Medulla oblongata (tissue), 1 donor: ENCODE measurements around the gene ATP10A.

Experiments used
- DNase-seq: peaks from one replicate; pipeline ENCODE4 v3.0.0-alpha.2; 2015; ENCODE audit errors: extremely low spot score

The ATP10A gene

DNA sequence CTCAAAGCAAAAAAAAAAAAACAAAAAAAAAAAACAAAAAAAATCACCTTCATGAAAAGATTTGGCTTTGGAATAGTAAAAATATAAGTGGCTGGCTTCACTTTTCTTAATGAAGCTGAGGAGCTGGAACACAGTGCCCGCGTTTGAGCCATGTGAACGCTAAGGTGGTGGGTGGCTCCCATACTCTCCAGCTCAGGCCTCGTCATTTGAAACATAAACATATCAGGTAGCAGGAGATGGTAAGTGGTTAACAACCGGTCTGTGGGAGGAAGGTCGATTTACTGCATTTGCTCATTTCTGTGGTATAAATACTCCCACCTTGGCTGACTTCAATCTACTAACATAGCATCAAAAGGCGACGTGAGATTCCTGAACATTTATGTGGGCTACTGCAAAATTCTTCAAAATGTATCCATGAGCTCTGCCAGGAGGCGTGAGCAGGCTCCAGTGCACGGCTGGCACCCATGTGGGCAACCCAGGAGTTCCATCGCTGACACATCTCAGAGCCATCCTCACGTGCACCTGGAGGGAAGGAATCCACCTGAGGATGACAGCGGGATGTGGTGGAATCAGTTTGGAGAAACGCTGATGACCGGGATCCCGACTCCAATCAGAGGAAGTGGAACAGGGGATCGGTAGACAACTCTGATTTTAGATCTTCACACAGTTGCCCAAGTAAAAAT is 157.6 kb downstream of the ATP10A start:
- no peak for DNase-seq

DNA sequence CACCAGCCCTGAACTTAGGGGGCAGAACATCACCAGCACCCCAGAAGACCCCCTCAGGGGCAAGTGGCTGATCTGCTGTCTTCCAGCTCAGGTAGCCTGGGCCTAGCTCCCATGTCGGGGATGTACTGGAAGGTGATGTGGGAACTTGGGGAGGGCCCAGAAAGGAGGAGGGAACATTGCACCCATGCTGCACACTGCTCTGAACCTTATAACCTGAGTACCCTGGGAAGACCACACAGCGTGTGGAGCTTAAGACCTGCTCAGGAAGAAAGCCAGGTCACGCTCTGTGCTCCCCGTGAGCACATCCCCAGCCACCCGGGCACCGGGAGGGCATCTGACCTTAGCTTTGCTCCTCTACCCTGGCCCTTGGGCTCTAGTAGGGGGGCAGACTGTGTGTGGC is 159.4 kb downstream of the ATP10A start:
- no peak for DNase-seq

DNA sequence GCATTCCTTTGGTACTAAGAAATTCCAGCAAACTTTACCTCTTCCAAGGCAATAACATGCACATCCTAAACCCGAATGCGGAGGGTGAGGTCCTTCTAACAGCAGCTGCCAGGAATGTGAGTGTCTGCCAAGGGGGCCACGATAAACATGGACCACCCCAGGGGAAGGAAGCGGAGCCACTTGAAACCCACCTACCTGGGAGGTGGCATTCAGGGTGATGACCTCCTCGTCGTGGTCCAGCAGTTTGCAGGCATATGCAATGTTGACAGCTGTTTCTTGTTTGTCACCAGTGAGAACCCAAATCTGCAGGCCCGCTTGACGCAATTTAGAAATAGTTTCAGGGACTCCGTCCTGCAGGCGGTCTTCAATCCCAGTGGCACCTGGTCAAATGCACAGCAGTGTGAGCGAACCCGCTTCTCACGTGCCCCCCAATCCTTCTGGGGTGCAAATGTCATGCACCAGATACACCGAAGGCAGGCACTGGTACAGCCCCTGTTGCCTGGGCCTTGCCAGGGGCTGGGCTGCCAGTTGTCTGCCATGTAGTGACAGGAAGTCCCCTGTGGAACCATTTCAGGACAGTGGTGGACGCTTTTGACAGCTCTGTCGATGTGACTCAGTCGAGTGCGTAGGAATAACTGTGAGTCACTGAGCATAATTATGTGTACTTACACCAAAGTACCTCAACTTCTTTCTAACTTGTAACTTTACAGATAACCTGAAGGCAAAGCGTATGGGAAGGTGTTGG is 161.2 kb downstream of the ATP10A start:
- no peak for DNase-seq

DNA sequence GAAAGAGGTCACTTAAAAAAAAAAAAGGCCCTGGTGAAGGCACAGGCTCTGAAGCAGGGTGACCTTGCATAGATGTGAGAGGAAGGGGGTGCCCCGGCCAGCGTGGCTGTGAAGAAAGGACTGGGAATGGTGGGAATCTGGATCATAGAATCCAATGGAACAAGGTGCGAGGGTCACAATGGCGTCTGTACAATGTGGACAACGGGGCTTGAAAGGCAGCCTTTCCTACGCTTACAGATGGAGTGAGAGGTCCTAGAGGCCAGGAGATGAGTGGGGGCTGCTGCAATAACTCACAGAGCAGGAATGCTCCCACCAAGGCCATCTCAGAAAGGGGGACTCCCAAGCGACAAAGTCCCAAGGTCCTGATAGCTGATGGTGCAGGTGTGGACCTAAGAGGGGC is 162.2 kb downstream of the ATP10A start:
- no peak for DNase-seq

DNA sequence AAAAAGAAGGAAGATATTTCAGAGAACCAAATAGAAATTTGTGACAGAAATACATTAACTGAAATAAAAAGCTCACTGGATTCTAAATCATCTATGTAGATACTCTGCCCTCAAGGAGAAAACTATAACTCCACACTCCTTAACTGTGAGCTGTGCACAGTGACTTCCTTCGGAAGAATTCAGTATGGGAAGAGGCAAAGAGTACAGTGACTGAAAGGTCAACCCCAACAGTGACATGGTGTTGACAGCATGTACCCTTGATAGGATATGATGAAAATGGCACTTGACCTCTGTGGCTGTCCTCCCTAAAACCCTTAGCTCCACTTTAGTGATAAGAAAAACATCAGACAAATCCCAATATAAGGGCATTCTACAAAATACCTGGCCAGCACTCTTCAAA is 165.5 kb downstream of the ATP10A start:
- no peak for DNase-seq

DNA sequence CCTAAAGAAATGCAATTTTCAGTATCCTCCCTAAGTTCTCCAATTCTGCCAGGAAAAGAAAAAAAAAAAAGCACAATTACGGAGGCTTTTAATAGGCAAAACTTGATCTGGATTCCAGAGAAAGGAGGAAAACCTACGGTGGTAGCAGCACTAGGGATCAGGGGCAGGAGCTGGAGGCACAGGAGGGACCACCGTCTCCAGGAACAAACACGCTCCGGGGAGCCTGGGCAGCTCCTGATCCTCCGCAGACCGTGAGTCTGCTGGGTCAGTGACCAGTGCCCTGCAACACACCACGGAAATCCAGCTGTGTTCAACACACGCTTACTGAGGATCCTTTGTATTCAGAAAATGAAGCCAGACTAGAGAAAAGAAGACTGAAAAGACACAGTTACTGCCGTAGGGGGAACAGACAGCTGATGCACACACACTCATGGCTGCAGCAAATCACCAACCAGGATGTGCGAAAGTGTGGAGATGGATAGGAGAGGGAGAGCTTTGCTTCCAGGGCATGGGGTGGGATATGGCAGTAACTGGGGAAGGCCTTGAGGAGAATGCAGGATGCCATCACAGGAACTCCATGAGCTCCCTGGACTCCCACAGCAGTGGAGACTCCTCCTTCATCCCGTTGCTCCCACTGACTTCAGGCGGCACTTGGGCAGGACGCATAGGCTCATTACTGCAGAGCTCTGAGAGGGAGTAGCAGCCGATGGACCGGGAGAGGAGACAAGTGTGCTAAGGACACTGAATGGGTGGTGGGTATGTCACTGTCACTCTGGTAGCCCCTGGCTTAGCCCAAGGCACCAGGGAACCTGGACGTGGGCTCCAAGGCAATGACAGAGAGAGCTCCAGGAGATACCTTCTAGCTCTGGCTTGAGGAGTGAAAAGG is 167.0 kb downstream of the ATP10A start:
- DNase-seq: peak; percentile 18

DNA sequence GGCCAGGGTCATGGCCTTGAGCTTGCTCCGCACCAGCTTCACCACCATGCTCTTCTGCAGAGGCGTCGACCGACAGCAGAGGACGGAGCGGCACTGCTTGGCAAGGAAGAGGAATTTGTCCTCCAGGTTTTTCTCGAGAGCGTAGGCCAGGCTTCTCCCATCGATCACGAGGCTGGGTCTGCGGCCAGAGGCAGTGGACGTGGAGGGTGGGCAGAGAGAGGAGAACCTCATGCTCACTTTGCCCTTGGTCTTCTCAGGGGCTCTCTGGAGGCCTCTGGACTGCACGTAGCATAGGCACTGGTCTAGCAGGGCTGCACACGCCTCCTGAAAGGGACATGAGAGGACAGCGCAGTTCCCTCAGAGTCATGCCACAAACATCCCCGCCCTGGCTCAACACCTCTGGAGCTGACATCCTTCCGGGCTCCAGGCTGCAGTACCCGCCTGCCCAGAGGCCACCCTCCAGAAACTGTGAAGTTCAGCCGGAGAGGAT is 168.3 kb downstream of the ATP10A start:
- DNase-seq: no peak

DNA sequence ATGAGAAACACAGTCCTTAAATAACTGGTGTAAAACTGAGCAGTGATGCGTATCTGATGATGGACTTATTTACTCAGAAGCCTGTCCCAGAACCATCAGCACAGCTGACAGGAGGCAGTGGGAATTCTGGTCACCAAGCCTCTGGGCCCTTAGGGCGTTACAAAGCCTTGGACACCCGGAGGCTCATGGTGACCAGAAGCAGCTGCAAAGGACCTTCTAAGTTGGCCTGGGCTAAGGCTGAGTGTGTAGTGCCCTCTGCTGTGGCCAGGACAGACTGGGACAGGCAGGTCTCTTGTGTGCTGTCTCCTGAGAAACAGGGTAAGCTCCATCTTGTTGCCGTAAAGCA is 168.9 kb downstream of the ATP10A start:
- DNase-seq: no peak

DNA sequence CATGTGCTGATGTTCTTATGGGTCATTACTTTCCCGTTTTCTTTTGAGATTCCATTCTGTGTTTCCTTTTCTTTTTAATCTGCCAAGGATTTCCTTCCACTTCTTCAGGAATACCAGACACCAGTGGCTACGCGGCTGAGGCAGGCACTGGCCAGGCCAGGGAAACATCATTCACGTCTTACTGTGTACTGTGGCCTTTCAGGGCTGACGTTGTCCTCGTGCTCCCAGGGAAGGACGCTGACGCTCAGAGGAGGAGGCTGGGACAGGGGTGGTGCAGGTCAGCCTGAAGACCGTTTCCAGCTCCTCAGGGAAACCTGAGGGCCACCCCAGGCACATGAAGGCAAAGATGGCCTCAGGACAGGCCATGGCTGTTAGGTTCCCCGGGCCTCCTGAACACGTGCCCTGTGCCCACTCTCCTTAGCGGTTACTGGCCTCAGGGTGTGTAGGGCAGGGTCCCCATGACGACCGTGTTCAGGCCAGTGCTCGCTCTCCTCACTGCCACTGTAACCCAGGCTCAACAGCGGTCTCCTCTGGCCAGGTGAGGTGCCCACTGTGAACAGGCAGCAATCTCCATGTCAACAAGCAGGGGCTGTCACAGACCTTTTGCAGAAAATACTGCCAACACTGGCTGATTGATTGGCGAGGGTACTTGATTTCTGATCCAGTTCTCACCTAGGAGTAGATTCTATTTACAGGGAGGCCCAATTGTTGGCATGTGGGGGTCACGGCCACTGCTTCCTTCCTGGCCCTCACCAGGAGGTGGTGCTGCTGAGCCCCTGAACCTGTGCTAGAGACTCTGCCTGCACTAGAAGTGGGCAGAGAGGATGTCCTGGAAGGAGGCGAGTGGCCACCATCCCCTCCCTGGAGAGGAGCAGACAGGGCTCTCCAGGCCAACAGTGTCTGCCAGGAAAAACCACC is 169.5 kb downstream of the ATP10A start:
- DNase-seq: peak; percentile 30

DNA sequence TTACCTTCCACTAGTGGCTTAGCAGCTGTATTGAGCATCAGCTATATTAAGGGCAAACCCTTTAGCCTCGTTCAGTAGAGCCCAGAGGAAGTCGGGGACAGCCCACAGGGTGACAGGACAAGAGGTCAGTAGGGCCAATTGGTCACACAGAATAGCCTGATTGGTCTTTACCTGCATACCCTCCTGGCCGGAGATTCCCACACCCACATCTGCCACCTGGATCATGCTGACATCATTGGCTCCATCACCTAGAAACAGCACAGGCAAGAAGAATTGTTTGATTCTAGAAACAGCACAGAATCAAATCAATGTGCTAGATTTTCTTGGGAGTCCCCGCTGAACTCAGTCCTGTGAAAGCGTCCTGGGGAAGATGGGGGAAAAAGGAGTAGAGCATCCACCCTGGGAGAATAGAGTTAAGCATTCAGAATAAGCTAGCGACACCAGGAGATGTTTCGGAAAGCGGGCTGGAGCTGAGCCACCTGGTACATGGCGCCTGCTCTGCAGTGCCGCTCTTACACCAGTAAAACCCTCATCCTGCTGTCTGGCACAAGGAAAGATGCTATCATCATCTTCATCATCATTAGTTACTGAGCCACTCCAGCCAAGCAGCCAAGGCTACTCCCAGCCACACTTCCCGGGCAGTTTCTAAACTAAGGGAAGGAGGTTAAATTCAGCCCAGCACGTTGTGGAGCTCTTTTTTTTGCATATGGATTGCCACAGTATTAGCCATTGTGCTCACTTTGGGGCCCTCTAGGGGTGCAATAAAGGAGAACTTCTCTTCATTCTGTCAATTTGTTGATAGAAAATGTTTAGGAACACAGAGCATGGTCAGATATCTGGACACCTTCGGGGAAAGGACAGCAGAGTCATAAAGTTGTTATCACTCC is 171.3 kb downstream of the ATP10A start:
- no peak for DNase-seq

DNA sequence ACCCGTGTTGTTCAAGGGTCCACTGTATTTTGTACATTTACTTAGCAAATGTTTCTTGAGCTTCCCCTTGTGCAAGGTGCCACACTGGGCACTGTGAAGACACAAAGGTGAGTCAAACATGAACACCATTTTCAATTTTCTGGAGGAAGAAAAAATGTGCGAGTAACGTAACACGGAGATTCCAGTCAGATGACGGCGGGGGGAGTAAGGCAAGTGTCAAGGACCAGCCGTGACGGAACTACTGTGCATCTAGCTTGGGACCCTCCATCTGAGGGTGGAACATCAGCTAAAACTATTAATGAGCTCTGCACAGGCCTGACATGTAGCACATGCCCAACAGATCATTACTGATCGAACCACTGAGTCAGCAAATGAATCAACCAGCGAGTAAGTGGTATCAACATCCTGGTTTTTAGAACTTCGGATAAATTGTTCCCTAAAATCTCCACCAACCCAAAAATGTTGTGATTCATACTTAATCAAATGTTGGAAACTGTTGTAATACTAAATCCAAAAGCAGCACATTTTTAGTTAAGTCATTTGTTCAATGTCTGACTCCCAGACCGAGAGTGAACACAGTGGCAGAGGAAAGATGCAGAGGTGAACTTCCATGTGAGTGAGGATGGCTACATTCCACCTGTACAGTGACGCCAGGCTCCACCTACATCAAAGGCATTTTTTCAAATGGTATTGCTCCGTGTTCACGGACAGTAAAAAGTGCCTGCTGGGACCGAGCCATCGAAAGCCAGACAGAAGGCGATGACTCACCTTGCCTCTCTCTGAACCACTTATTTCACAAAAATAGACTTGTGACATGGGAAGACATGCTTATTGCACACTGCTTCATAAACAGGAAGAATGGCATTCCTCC is 172.2 kb downstream of the ATP10A start:
- DNase-seq: no peak

DNA sequence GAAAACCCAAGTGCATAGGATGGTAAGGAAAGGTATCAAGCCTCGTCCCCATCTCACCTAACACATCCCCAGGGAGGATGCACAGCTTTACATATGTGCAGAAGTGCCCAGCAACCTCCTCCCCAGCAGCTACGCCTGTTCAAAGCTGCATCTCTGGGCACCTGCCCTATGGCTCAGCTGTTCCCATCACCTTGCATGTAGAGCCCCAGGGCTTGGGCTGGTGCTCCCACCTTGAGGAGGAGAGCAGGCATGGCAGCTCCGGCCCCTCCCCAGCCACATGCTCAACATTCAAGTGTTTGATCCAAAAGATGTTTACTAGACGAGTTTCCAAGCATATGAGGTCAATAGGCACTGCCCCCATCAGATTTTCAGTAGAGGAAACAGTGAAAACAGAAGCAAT is 173.5 kb downstream of the ATP10A start:
- DNase-seq: no peak

DNA sequence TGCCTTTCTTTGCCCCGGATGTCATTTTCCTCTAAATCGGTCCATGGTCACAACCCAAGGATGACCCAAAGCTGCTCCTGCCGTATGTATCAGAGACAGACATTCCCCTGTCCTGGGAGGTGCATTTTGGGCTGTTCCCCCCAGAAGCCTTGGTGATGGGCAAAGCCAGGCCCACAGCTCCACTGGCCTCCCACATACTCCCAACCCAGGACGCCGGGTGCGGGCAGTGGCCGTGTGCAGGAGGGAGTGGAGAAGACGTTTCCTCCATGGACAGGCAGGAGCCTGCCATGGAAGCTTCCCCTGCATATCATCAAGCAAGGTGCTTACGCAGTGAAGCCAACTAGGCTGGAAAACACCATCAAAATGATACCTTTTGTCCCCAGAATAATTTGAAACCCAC is 175.0 kb downstream of the ATP10A start:
- DNase-seq: no peak

DNA sequence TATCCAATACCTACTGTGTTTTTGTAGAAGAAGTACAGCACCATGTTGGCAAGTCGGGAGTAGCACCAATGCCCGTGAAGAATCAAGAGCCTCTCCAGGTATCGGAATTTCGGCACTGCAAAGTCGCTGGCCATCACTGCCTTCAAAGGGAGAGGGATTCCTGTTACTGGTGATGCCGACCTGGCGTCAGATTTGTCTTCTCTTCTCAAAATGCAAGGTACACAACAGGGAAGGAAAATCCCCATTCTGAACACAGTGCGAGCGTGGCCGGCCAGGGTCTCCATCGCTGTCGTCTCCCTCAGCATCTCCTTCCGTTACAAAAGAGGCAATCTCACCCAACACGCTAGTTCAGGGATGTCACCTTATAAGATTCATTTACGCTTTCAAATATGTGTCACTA is 175.4 kb downstream of the ATP10A start:
- no peak for DNase-seq

DNA sequence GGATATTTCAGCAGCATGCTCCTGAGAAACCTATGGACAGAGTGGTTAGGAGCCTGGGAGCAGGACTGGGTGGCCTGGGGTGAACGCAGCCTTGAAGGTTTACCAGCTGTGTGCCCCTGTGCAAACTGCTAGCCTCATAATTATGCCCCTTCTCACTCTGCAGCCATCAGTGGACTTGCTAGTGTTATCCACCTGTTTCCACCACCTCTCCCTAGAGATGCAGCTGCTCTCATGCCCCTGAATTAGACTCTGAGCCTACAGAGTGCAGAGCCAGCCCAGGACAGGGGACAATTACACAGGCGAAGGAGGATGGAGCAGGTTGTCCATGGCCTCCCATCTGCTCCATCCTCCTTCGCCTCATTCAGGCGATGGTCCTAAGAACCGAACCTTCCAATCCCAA is 175.9 kb downstream of the ATP10A start:
- no peak for DNase-seq

DNA sequence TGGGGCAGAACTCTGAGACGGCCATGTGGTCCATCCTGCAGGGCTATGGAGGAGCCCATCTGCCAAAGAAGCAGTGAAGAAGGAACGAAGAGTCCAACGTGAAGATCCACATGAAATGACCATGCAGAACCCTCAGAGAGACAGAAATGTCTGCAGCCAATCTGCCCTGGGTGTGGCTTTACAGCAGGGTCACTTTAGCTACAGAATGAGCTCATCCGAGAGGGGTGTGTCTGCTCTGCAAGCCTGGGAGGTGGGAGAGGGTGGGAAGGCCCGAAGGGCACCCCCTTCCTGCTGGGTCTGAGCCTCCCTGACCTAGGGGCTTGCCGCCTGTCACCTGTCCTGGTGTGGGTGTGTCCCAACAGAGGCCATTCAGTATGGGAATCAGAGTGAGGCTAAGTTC is 176.3 kb downstream of the ATP10A start:
- no peak for DNase-seq

DNA sequence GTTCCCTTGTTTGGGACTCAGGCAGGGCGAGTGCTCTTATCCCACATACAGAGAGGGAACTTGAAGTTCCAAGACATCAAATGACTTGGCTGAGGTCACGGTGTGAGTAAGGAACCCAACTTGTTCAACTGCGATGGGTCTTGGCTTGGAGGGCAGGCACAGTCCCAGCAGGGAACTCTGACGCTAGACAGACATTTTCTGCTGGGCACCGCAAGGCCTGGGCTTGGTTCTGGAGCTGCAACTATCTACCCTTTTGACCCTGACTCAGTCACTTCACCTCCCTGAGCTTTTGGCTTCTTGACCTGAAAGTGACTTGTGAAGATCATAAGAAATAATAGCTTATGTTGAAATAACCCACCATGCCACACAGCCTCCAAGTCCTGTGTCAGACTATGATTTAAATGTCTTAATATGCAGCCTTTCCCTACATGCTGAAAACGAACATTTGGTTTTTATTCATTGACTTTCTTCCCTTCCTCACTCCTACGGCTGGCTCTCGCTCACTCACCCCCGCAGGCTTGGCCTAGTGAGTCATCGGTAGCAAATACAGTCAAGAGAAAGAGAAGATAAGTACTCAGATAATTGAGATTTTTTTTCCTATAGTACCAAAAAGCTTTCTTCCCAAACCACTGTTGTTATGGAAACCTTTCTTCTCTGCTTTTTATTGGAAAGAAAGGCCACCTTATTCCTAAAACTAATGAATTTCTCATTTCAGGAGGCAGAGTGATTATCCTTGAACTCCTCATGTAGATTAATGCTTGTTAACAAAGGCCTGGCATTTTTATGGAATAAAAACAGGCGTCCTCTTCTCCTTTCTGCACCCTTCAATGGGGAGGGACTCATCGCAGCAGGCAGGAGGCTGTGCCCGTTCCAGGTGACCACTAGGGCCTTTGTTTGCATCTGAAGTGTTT is 178.4 kb downstream of the ATP10A start:
- DNase-seq: no peak

DNA sequence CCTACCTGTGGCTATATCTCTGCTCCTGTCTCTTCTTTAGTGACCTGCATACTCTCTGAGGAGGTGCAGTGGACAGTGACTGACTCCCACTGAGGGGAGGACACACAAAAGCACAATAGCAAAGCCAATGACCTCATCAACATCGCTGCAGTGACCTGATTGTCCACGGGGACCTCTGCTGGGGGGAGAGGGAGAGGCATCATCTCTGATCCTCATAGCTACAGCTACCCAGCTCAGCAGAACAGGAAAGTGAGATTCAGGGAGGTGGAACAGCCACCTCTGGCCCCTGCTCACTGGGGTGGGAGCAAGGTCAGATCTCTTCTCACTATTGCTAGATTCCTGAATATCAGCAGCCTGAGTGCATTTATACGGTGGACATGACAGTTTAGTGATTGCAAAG is 179.2 kb downstream of the ATP10A start:
- DNase-seq: no peak
